ENCODE data around the gene HMBS. TPM values are rescaled to one million over a fixed set of nuclear protein-coding genes. Genes with fewer than 3 reads are reported as not detected.

HMBS gene
- total RNA-seq, 1 experiment from 2014 or later = 14.3 TPM

Other genes with a start within 250 kb of the HMBS start
- gene CXCR5, start 201.0 kb upstream of the HMBS start, total RNA-seq (2014; rRNA removed; shearing (Covaris generic)) = not detected in 2 replicates
- 2.2 and 4.3 TPM in 2 replicates for gene BCL9L, start 159.0 kb upstream of the HMBS start, total RNA-seq (2014; rRNA removed; shearing (Covaris generic))
- gene UPK2, start 128.6 kb upstream of the HMBS start, total RNA-seq (2014; rRNA removed; shearing (Covaris generic)) = not detected in 2 replicates
- not detected in 2 replicates for gene FOXR1, start 113.1 kb upstream of the HMBS start, total RNA-seq (2014; rRNA removed; shearing (Covaris generic))
- 12.7 and 17.5 TPM in 2 replicates for gene CENATAC, start 86.7 kb upstream of the HMBS start, total RNA-seq (2014; rRNA removed; shearing (Covaris generic))
- 797 and 901 TPM in 2 replicates for gene RPS25, start 66.5 kb upstream of the HMBS start, total RNA-seq (2014; rRNA removed; shearing (Covaris generic))
- gene TRAPPC4, start 66.1 kb upstream of the HMBS start, total RNA-seq (2014; rRNA removed; shearing (Covaris generic)) = 33.1 and 34.8 TPM in 2 replicates
- 8.7 and 9.8 TPM in 2 replicates for gene SLC37A4, start 54.0 kb upstream of the HMBS start, total RNA-seq (2014; rRNA removed; shearing (Covaris generic))
- gene HYOU1, start 27.7 kb upstream of the HMBS start, total RNA-seq (2014; rRNA removed; shearing (Covaris generic)) = 68.1 and 79.3 TPM in 2 replicates
- 11.6 and 11.9 TPM in 2 replicates for gene VPS11, start 17.1 kb upstream of the HMBS start, total RNA-seq (2014; rRNA removed; shearing (Covaris generic))
- gene DPAGT1, start 17.0 kb downstream of the HMBS start, total RNA-seq (2014; rRNA removed; shearing (Covaris generic)) = 23.7 and 24.0 TPM in 2 replicates
- 4.1 and 4.8 TPM in 2 replicates for gene C2CD2L, start 22.5 kb downstream of the HMBS start, total RNA-seq (2014; rRNA removed; shearing (Covaris generic))
- gene HINFP, start 36.7 kb downstream of the HMBS start, total RNA-seq (2014; rRNA removed; shearing (Covaris generic)) = 14.4 and 15.2 TPM in 2 replicates
- 0.08 TPM in 1 of 2 replicates, not detected in the other for gene ABCG4, start 64.2 kb downstream of the HMBS start, total RNA-seq (2014; rRNA removed; shearing (Covaris generic))
- gene NLRX1, start 83.8 kb downstream of the HMBS start, total RNA-seq (2014; rRNA removed; shearing (Covaris generic)) = 0.24 and 0.25 TPM in 2 replicates
- gene NHERF4, start 100.6 kb downstream of the HMBS start, total RNA-seq (2014; rRNA removed; shearing (Covaris generic)) = not detected in 2 replicates
- 11.8 and 12.9 TPM in 2 replicates for gene CBL, start 121.5 kb downstream of the HMBS start, total RNA-seq (2014; rRNA removed; shearing (Covaris generic))
- 30.2 and 31.7 TPM in 2 replicates for gene MCAM, start 232.2 kb downstream of the HMBS start, total RNA-seq (2014; rRNA removed; shearing (Covaris generic))
- 8.3 and 10.4 TPM in 2 replicates for gene RNF26, start 249.6 kb downstream of the HMBS start, total RNA-seq (2014; rRNA removed; shearing (Covaris generic))

Measured in SJCRH30 (cell line).